ENCODE results near the gene MEI1. TPM values are rescaled to one million over a fixed set of nuclear protein-coding genes. Genes with fewer than 3 reads are reported as not detected.

MEI1 gene
- total RNA-seq, 6 donors from 2014 or later, result 0.89 to 20.7 (median 5.7) TPM

DNA sequence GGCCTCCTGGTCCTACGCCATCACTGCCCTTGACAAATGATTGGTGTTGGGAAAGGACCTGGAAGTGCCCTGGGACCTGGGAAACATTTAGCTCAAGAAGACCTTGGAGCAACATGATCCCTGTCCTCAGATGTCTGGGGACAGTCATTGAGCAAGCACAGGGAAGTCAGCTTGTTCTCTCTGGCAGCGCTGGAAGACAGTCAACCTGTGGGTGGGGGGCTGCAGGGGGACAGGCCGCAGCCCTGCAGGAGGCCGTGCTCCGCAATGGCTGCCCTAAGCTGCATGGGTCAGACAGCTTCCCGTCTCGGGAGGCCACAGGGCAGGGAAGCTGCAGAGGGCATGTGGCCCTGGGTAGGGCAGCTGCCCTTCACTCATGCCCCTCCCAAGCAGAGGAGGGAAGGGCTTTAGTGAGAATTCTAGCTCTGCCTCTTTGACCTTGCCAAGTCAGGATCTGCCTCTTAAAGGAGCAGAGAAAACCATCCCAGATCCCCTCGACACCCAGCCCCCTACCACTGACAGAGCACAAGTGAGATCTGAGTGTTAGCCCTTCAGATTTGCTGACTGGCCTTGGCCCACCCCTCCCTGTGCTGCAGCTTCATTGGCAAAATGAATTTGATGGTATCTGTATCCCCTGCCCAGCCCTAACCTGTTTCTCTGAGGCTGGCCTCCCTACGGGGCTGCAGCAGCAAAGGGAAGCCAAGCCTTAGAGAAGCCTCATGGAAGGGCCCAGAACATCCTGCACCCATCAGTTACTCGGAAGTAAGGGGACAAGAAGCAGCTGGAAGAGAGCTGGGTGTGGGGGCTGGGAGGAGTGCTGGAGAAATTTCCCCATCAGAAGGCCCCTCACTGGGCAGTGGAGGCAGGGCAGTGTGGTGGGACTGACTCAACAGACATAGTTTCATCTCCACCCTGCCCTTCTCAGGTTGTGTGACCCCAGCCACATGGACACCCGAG, 127.4 kb downstream of the MEI1 start:
- no peaks in the 10 kb centered on the region for H3K9me3 ChIP-seq
- H3K4me1 ChIP-seq, result peaks cover 12 to 26% (median 20%) of the 10 kb centered on the region in 4 donors
- H3K27me3 ChIP-seq, result no peaks in the 10 kb centered on the region
- WGBS, 2 donors, result 68 to 76% methylated on average over 8 to 11 of the region's 11 CpGs
- H3K4me3 ChIP-seq, result no peak overlapping the region
- H3K36me3 ChIP-seq, result no peaks in the 10 kb centered on the region
- ATAC-seq (ENCODE audit: low FRiP score in 2 of 2) (no peak), DNase-seq (no peak)
- peak overlapping the region in 2 of 4 donors; percentile 11 to 56 for H3K27ac ChIP-seq
- TF ChIP-seq POLR2AphosphoS5 (IDR thresholded peaks at IDR 0.05) (no peak), EP300 (IDR thresholded peaks at IDR 0.05) (no peak), POLR2A (IDR thresholded peaks at IDR 0.05) (no peak)
- TF ChIP-seq, protein P1, sequence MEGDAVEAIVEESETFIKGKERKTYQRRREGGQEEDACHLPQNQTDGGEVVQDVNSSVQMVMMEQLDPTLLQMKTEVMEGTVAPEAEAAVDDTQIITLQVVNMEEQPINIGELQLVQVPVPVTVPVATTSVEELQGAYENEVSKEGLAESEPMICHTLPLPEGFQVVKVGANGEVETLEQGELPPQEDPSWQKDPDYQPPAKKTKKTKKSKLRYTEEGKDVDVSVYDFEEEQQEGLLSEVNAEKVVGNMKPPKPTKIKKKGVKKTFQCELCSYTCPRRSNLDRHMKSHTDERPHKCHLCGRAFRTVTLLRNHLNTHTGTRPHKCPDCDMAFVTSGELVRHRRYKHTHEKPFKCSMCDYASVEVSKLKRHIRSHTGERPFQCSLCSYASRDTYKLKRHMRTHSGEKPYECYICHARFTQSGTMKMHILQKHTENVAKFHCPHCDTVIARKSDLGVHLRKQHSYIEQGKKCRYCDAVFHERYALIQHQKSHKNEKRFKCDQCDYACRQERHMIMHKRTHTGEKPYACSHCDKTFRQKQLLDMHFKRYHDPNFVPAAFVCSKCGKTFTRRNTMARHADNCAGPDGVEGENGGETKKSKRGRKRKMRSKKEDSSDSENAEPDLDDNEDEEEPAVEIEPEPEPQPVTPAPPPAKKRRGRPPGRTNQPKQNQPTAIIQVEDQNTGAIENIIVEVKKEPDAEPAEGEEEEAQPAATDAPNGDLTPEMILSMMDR (IDR thresholded peaks at IDR 0.05), result no peak

DNA sequence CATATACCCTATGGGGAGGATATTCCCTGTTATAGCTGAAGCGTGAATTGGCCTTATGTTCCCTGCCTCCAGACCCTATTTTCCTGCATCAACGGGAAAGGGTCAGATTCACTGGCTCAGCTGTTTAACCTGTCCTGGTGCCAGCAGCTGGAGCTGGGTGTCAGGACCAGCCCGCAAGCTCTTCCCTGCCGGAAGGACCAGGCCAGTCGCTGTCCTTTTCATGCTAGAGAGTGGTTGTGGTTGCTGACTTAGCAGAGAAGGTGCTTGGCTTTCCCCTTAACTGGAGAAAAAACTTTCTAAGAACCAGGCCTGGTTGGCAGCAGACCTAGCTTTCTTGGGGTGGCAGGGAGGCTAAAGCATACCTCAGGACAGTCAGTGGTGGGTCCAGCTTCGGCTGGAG, 128.4 kb downstream of the MEI1 start:
- ATAC-seq (ENCODE audit: low FRiP score in 2 of 2) (no peak), DNase-seq (no peak)
- Histone ChIP-seq H3K36me3 (no peaks in the 10 kb centered on the region), H3K9me3 (no peaks in the 10 kb centered on the region), H3K4me3 (no peak overlapping the region), H3K27me3 (no peaks in the 10 kb centered on the region), H3K4me1 (peaks cover 12 to 29% (median 25%) of the 10 kb centered on the region in 4 donors), H3K27ac (no peak overlapping the region)
- WGBS, 2 donors, result 86 to 87% methylated on average over 5 to 6 of the region's 6 CpGs
- TF ChIP-seq EP300 (IDR thresholded peaks at IDR 0.05) (no peak), POLR2A (IDR thresholded peaks at IDR 0.05) (no peak), POLR2AphosphoS5 (IDR thresholded peaks at IDR 0.05) (no peak)
- TF ChIP-seq, protein P1 (IDR thresholded peaks at IDR 0.05), result no peak

DNA sequence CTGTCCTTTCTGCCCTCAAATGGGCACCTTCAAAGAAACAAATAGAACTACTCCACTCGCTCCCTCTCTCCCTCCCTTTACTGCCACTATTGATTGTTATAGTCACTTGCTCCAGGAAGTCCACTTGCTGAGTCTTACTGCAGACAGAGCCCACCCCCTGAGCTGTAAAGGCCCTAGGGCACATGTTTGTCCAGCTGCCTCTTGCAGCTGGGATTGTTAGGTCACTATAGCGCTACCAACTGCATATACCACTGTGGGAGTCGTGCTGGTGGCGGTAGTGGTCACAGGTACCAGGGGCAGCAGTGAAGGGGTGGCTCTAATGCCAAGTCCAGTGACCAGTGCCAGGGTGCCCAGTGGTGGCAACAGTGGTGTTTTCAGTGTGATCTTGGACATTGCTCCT, 129.2 kb downstream of the MEI1 start:
- H3K27me3 ChIP-seq, result no peaks in the 10 kb centered on the region
- TF ChIP-seq, protein P1 (IDR thresholded peaks at IDR 0.05), result no peak
- TF ChIP-seq POLR2A (IDR thresholded peaks at IDR 0.05), result no peak
- no peak for TF ChIP-seq EP300 (IDR thresholded peaks at IDR 0.05)
- no peak for TF ChIP-seq POLR2AphosphoS5 (IDR thresholded peaks at IDR 0.05)
- no peaks in the 10 kb centered on the region for H3K9me3 ChIP-seq
- no peaks in the 10 kb centered on the region for H3K36me3 ChIP-seq
- no peak for ATAC-seq (ENCODE audit: low FRiP score in 2 of 2)
- peaks cover 12 to 29% (median 25%) of the 10 kb centered on the region in 4 donors for H3K4me1 ChIP-seq
- WGBS, 2 donors, result 88 to 95% methylated on average over 4 of the region's 4 CpGs
- no peak for DNase-seq
- no peak overlapping the region for H3K27ac ChIP-seq
- H3K4me3 ChIP-seq, result no peak overlapping the region

DNA sequence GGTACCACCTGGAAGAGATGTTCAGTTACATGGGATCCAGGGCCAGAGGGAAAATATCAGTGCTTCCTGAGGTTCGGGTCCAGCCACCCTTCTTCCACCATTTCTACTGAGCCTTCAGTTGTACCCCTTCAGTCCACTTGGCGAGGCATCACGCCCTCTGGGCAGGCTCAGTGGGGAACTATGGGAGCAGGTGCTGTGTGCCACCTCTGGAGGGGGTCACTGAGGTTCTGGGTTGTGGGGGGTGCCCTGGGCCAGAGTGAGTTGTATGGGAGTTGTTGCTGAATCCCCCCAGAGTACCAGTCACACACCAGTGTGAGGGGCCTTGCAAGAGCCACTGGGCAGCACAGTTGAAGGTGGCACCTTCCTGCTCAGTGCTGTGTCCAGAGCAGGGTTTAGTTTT, 130.9 kb downstream of the MEI1 start:
- Histone ChIP-seq H3K27me3 (no peaks in the 10 kb centered on the region), H3K27ac (no peak overlapping the region), H3K4me1 (peaks cover 22 to 42% (median 27%) of the 10 kb centered on the region in 4 donors), H3K9me3 (no peaks in the 10 kb centered on the region), H3K4me3 (no peak overlapping the region), H3K36me3 (no peaks in the 10 kb centered on the region)
- DNase-seq (no peak), ATAC-seq (ENCODE audit: low FRiP score in 2 of 2) (no peak)
- 93 to 100% methylated on average over 2 to 3 of the region's 3 CpGs for WGBS, 2 donors
- TF ChIP-seq POLR2AphosphoS5 (IDR thresholded peaks at IDR 0.05) (no peak), POLR2A (IDR thresholded peaks at IDR 0.05) (no peak), EP300 (IDR thresholded peaks at IDR 0.05) (no peak)
- TF ChIP-seq, protein P1 (IDR thresholded peaks at IDR 0.05), result no peak

Measured in upper lobe of left lung (tissue), 6 donors.